ENCODE measurements around the gene MAPK8IP1. TPM values are rescaled to one million over a fixed set of nuclear protein-coding genes. Genes with fewer than 3 reads are reported as not detected.

Gene MAPK8IP1
- total and polyA plus RNA-seq, 12 donors, result 14.5 to 73.7 (median 33.3) TPM

- intact Hi-C loops (cut with DNase I), result no loop called here
- H3K9me3 ChIP-seq (replicated peaks in 1 of 3), result no peaks in the 10 kb centered on the region
- H3K27ac ChIP-seq, result no peak overlapping the region
- no peaks in the 10 kb centered on the region for H3K27me3 ChIP-seq
- no peaks in the 10 kb centered on the region for H3K36me3 ChIP-seq (replicated peaks in 1 of 2)
- no peak overlapping the region for H3K4me3 ChIP-seq
- peak in 3 of 7 donors; percentile 15 to 51 (median 17) for DNase-seq
- peaks cover 0 to 20% of the 10 kb centered on the region in 2 donors for H3K4me1 ChIP-seq (replicated peaks in 1 of 2)
- TF ChIP-seq CTCF (IDR thresholded peaks at IDR 0.05) (no peak), POLR2A (IDR thresholded peaks at IDR 0.05) (no peak)
- 87 to 93% (median 88%) methylated on average over 19 to 22 of the region's 22 CpGs for WGBS, 4 donors
Observed at GRCh38 chr11:45924036-45924915, 38.8 kb downstream of the MAPK8IP1 start.

- intact Hi-C loops (cut with DNase I), result no loop called here
- Histone ChIP-seq H3K27ac (no peak overlapping the region), H3K4me3 (no peak overlapping the region), H3K9me3 (replicated peaks in 1 of 3) (no peaks in the 10 kb centered on the region), H3K27me3 (no peaks in the 10 kb centered on the region), H3K36me3 (replicated peaks in 1 of 2) (no peaks in the 10 kb centered on the region), H3K4me1 (replicated peaks in 1 of 2) (peaks cover 0 to 20% of the 10 kb centered on the region in 2 donors)
- peak in 1 of 7 donors; percentile 48 for DNase-seq
- no peak for TF ChIP-seq CTCF (IDR thresholded peaks at IDR 0.05)
- TF ChIP-seq POLR2A (IDR thresholded peaks at IDR 0.05), result no peak
- 92 to 100% (median 95%) methylated on average over 6 of the region's 6 CpGs for WGBS, 4 donors
Observed at GRCh38 chr11:45924927-45925326, 39.5 kb downstream of the MAPK8IP1 start.

- TF ChIP-seq CTCF (IDR thresholded peaks at IDR 0.05) (no peak), POLR2A (IDR thresholded peaks at IDR 0.05) (no peak)
- no peak for DNase-seq
- Histone ChIP-seq H3K36me3 (replicated peaks in 1 of 2) (no peaks in the 10 kb centered on the region), H3K4me1 (replicated peaks in 1 of 2) (peaks cover 0 to 20% of the 10 kb centered on the region in 2 donors), H3K9me3 (replicated peaks in 1 of 3) (no peaks in the 10 kb centered on the region), H3K27ac (no peak overlapping the region), H3K4me3 (no peak overlapping the region), H3K27me3 (no peaks in the 10 kb centered on the region)
- intact Hi-C loops (cut with DNase I), result no loop called here
- whole genome bisulfite sequencing, 4 donors, result 76 to 84% (median 81%) methylated on average over 3 of the region's 3 CpGs
Observed at GRCh38 chr11:45925550-45925949, 40.1 kb downstream of the MAPK8IP1 start.

GRCh38 chr11:45926001-45926401, 40.5 kb downstream of the MAPK8IP1 start:
- peak in 4 of 7 donors; percentile 14 to 55 (median 14) for DNase-seq

More at GRCh38 chr11:45926001-45926401, 40.5 kb downstream of the MAPK8IP1 start:
- H3K4me3 ChIP-seq, result no peak overlapping the region
- H3K9me3 ChIP-seq (replicated peaks in 1 of 3), result no peaks in the 10 kb centered on the region
- TF ChIP-seq POLR2A (IDR thresholded peaks at IDR 0.05) (no peak), CTCF (IDR thresholded peaks at IDR 0.05) (no peak)
- peaks cover 0 to 20% of the 10 kb centered on the region in 2 donors for H3K4me1 ChIP-seq (replicated peaks in 1 of 2)
- no peaks in the 10 kb centered on the region for H3K27me3 ChIP-seq
- H3K36me3 ChIP-seq (replicated peaks in 1 of 2), result no peaks in the 10 kb centered on the region
- intact Hi-C loops (cut with DNase I), result no loop called here
- WGBS, 4 donors, result 79 to 84% (median 81%) methylated on average over 4 to 12 of the region's 12 CpGs
- no peak overlapping the region for H3K27ac ChIP-seq

Data from adrenal gland (tissue), 12 donors.